Thyroid gland (tissue), 4 donors: ENCODE results near the gene CCDC3.

ENCODE experiments used
- CTCF ChIP-seq, 6 experiments: fragments of 200-600 bp in 3 of 6; fragments of 450-650 bp in 3 of 6; sonication (generic) in 3 of 6; IDR thresholded peaks; one replicate each; pipeline ENCODE4 v1.5.1; 2016 to 2019; ENCODE audit warnings: antibody characterized with exemption in 6 of 6, mild to moderate bottlenecking in 2 of 6, inconsistent platforms in 1 of 6, moderate library complexity in 1 of 6
- POLR2A ChIP-seq, 2 donors: fragments of 450-650 bp; IDR thresholded peaks; one replicate each; pipeline ENCODE4 v1.6.1; 2017; ENCODE audit warnings: antibody characterized with exemption in 2 of 2, mild to moderate bottlenecking in 2 of 2, moderate library complexity in 1 of 2

GRCh38 chr10:12962556-12962955 lies 39.0 kb downstream of the CCDC3 start:
- TF ChIP-seq POLR2A (IDR thresholded peaks at IDR 0.05), result no peak
- no peak for TF ChIP-seq CTCF (IDR thresholded peaks at IDR 0.05)
